PC-9 (cell line): Measurements from ENCODE around the gene ARHGEF28. TPM values are rescaled to one million over a fixed set of nuclear protein-coding genes. Genes with fewer than 3 reads are reported as not detected.

Experiments used
- BruUV-seq: library from RNA; stranded (reverse); fragments of 400-500 nt; replicated peaks from 2 replicates; lab custom pipeline; 2021; lab: Mats Ljungman, UMichigan
- CTCF ChIA-PET: fragments of 300-600 bp; sonication (Branson Sonifier 250); formaldehyde crosslinking; loops from one replicate; lab custom pipeline; 2022; ENCODE audit warnings: antibody characterized with exemption; lab: Charles Lee
- POLR2A ChIA-PET: fragments of 300-600 bp; sonication (Branson Sonifier 250); formaldehyde crosslinking; loops from one replicate; lab custom pipeline; 2022; ENCODE audit warnings: antibody characterized with exemption; ENCODE audit not compliant: unreplicated experiment; lab: Charles Lee
- DNase-seq, 2 experiments: peaks; one replicate each; pipeline versions ENCODE4 v3.0.0 to v3.0.0-alpha.2; 2015 to 2022; ENCODE audit warnings: mixed read lengths in 1 of 2
- H2AFZ ChIP-seq: fragments of 200-600 bp; sonication (generic); 2 replicates; pipeline ENCODE4 v1.8.1; 2017; ENCODE audit warnings: antibody characterized with exemption
- H3F3A ChIP-seq: fragments of 200-600 bp; sonication (generic); 2 replicates; pipeline ENCODE4 v1.8.1; 2017; ENCODE audit warnings: antibody characterized with exemption, mild to moderate bottlenecking, low read depth; ENCODE audit not compliant: insufficient read depth
- H3K27ac ChIP-seq: fragments of 200-600 bp; sonication (generic); 2 replicates; pipeline ENCODE4 v1.6.1; 2016; ENCODE audit warnings: mixed run types
- H3K27me3 ChIP-seq: fragments of 200-600 bp; sonication (generic); 2 replicates; pipeline ENCODE4 v1.6.1; 2016; ENCODE audit warnings: low read depth, mixed run types; ENCODE audit not compliant: insufficient read depth
- H3K36me3 ChIP-seq: fragments of 200-600 bp; sonication (generic); 2 replicates; pipeline ENCODE4 v1.6.1; 2016; ENCODE audit warnings: low read depth, mixed run types
- H3K4me1 ChIP-seq: fragments of 200-600 bp; sonication (generic); replicated peaks from 2 replicates; pipeline ENCODE4 v1.6.1; 2016; ENCODE audit warnings: mixed run types; ENCODE audit not compliant: insufficient read depth
- H3K4me2 ChIP-seq: fragments of 200-600 bp; sonication (generic); 2 replicates; pipeline ENCODE4 v1.6.1; 2017; ENCODE audit warnings: mixed run types
- H3K4me3 ChIP-seq: fragments of 200-600 bp; sonication (generic); 2 replicates; pipeline ENCODE4 v1.6.1; 2016; ENCODE audit warnings: mixed run types
- H3K79me2 ChIP-seq: fragments of 200-600 bp; sonication (generic); 2 replicates; pipeline ENCODE4 v1.6.1; 2017; ENCODE audit warnings: low read depth, mixed run types
- H3K9me2 ChIP-seq: fragments of 200-600 bp; sonication (generic); 2 replicates; pipeline ENCODE4 v1.8.1; 2017; ENCODE audit warnings: mild to moderate bottlenecking; ENCODE audit not compliant: insufficient read depth
- H3K9me3 ChIP-seq: fragments of 200-600 bp; sonication (generic); 2 replicates; pipeline ENCODE4 v1.8.1; 2016; ENCODE audit warnings: low read depth; ENCODE audit not compliant: insufficient read depth
- H4K20me1 ChIP-seq: fragments of 200-600 bp; sonication (generic); 2 replicates; pipeline ENCODE4 v1.8.1; 2017; ENCODE audit not compliant: insufficient read depth
- EZH2 ChIP-seq: fragments of 200-600 bp; sonication (generic); IDR thresholded peaks from 2 replicates; pipeline ENCODE4 v1.8.0; 2017; ENCODE audit warnings: antibody characterized with exemption, low read depth
- intact Hi-C: fragments of 100-400 bp; cut with micrococcal nuclease; formaldehyde crosslinking; loops from one replicate; pipeline ENCODE4 v1.10.0; 2022; ENCODE audit not compliant: unreplicated experiment
- total RNA-seq: library from RNA; stranded (reverse); gene quantifications from 2 replicates; pipeline ENCODE4 v1.2.3, GENCODE V29; 2021
- TF ChIP-seq, protein P1 (sequence below): fragments of 200-600 bp; sonication (generic); conservative IDR thresholded peaks from 2 replicates; pipeline ENCODE4 v1.6.1; 2017; ENCODE audit warnings: mixed run types, antibody characterized with exemption, mild to moderate bottlenecking, moderate library complexity

Gene ARHGEF28
- total RNA-seq, 1 experiment from 2014 or later = 77.5 TPM

DNA sequence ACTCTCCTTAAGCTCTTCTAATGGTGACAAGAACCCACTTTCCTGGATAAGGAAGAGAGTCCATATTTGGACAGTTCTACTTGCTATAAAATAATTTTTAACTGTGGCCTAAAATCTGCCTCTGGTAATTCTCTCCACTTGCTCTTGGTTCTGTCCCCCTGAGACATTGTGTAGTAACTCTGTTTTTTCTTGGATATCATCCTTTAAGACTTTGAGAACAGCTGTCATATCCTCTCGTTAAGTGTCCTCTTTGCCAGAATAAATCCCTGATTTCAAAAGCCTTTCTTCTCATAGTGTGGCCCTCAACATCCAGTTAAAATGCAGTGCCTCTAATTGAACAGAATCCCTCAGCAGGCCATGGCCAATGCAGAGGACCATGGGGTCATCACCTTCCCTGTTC is 101.5 kb downstream of the ARHGEF28 start:
- ChIA-PET POLR2A (interaction anchor here (0.6 kb wide), 1 partner anchor 106 kb away, joined by 5 read pairs; no protein-coding TSS in a partner anchor), CTCF (no interaction called here)
- H3K4me1 ChIP-seq = no peaks in the 10 kb centered on the region
- H3K36me3 ChIP-seq = no peaks in the 10 kb centered on the region
- H3F3A ChIP-seq = peaks cover 6% of the 10 kb centered on the region; the same call in 1 of the 2 replicates
- peaks cover 11% of the 10 kb centered on the region for H3K79me2 ChIP-seq
- TF ChIP-seq, protein P1, sequence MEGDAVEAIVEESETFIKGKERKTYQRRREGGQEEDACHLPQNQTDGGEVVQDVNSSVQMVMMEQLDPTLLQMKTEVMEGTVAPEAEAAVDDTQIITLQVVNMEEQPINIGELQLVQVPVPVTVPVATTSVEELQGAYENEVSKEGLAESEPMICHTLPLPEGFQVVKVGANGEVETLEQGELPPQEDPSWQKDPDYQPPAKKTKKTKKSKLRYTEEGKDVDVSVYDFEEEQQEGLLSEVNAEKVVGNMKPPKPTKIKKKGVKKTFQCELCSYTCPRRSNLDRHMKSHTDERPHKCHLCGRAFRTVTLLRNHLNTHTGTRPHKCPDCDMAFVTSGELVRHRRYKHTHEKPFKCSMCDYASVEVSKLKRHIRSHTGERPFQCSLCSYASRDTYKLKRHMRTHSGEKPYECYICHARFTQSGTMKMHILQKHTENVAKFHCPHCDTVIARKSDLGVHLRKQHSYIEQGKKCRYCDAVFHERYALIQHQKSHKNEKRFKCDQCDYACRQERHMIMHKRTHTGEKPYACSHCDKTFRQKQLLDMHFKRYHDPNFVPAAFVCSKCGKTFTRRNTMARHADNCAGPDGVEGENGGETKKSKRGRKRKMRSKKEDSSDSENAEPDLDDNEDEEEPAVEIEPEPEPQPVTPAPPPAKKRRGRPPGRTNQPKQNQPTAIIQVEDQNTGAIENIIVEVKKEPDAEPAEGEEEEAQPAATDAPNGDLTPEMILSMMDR = no peak
- TF ChIP-seq EZH2 = no peak
- no peak overlapping the region for H2AFZ ChIP-seq
- no peak overlapping the region for H3K27ac ChIP-seq
- H3K9me3 ChIP-seq = no peaks in the 10 kb centered on the region
- no peak overlapping the region for H3K4me3 ChIP-seq
- no peak overlapping the region for H3K4me2 ChIP-seq
- no peak for DNase-seq
- H3K27me3 ChIP-seq = no peaks in the 10 kb centered on the region
- intact Hi-C loops = no loop called here
- H4K20me1 ChIP-seq = 0 out of 2 replicates have a peak, but pooled peaks cover 3% of the 10 kb centered on the region
- H3K9me2 ChIP-seq = no peaks in the 10 kb centered on the region
- BruUV-seq = no TSS peak

DNA sequence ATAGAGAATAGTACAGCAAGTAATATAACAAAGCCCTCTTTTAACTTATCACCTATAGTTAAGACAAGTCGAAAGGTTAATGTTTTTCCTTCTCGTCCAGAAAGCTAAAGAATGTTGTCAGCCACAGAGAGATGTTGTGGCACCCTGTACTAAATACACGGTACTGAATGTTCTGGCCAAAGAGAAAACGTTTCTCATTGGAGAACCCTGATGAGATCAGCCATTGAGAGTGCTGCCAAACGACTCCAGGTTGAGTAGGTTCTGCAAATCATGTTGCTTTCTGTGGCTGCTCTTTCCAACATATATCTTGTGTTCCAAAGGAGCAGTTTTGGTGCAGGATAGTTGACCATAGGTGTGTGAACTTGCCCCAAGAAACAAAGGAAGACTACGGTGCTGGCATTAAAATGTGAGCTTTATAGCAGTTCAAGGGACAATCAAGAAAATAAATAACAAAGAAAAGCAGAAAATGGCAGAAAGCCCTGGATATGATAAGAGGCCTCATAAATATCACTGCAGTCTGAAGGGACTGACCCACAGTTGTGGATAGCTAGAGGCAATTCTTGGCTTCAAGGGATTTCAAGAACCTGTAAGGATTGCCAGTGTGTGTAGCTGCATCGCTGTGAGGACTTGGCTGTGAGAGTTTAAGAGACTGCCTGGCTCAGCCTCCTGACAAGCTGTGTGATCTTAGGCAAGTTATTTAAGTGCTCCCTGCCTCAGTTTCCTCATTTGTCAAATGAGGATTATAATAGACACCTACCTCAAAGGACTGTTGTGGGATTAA is 102.7 kb downstream of the ARHGEF28 start:
- peaks cover 11% of the 10 kb centered on the region for H3K79me2 ChIP-seq
- no TSS peak for BruUV-seq
- ChIA-PET CTCF (no interaction called here), POLR2A (no interaction called here)
- H2AFZ ChIP-seq = no peak overlapping the region
- H4K20me1 ChIP-seq = 0 out of 2 replicates have a peak, but pooled peaks cover 3% of the 10 kb centered on the region
- DNase-seq = no peak
- no peak overlapping the region for H3K4me3 ChIP-seq
- no peak overlapping the region for H3K4me2 ChIP-seq
- no peaks in the 10 kb centered on the region for H3K4me1 ChIP-seq
- H3K9me3 ChIP-seq = no peaks in the 10 kb centered on the region
- peaks cover 6% of the 10 kb centered on the region; the same call in 1 of the 2 replicates for H3F3A ChIP-seq
- intact Hi-C loops = no loop called here
- no peaks in the 10 kb centered on the region for H3K27me3 ChIP-seq
- no peak for TF ChIP-seq EZH2
- TF ChIP-seq, protein P1 = no peak
- H3K36me3 ChIP-seq = no peaks in the 10 kb centered on the region
- H3K9me2 ChIP-seq = no peaks in the 10 kb centered on the region
- no peak overlapping the region for H3K27ac ChIP-seq

DNA sequence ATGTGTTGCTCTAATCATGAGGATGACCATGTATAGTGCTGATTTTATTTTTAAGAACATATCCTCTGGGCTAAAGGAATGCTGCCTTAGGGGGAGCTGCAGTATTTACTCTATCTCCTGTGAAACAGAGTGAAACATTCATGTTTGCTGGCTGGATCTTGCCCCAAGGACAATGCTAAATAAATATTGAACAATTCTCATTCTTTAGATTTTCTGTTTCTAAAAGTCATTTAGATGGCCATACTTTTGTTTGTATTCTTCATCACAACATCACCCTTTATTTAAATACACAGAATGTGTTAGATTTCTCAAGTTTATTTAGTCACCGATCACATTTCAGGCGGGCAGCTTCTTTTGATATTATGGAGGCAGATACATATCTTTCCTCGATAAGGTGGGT is 103.3 kb downstream of the ARHGEF28 start:
- CTCF ChIA-PET = no interaction called here
- no peak overlapping the region for H2AFZ ChIP-seq
- 0 out of 2 replicates have a peak, but pooled peaks cover 3% of the 10 kb centered on the region for H4K20me1 ChIP-seq
- POLR2A ChIA-PET = no interaction called here
- no peak overlapping the region for H3K4me2 ChIP-seq
- TF ChIP-seq, protein P1 = no peak
- no peak for TF ChIP-seq EZH2
- no peaks in the 10 kb centered on the region for H3K27me3 ChIP-seq
- H3K4me3 ChIP-seq = no peak overlapping the region
- no peak for DNase-seq
- no peak overlapping the region for H3K27ac ChIP-seq
- no peaks in the 10 kb centered on the region for H3K4me1 ChIP-seq
- H3K79me2 ChIP-seq = peaks cover 17% of the 10 kb centered on the region
- no peaks in the 10 kb centered on the region for H3K9me3 ChIP-seq
- H3F3A ChIP-seq = peaks cover 6% of the 10 kb centered on the region; the same call in 1 of the 2 replicates
- no peaks in the 10 kb centered on the region for H3K36me3 ChIP-seq
- intact Hi-C loops = no loop called here
- BruUV-seq = no TSS peak
- H3K9me2 ChIP-seq = no peaks in the 10 kb centered on the region
